ES-I3 (cell line): Measurements from ENCODE around the gene SLC35A2.
A peak's percentile ranks its signal among the peaks of the same experiment; 100 is the strongest.
"Not testable (repeated sequence)": the region's sequence is repeated elsewhere in the genome, so short reads cannot be mapped to it uniquely, and the experiment has no call there.

Source experiments
- H3K36me3 ChIP-seq: 2 replicates; pipeline ENCODE4 v1.6.1; 2013; ENCODE audit warnings: mild to moderate bottlenecking, low read length, control low read depth, moderate library complexity; ENCODE audit not compliant: insufficient read depth
- H3K4me1 ChIP-seq: 2 replicates; pipeline ENCODE4 v1.6.1; 2013; ENCODE audit warnings: mild to moderate bottlenecking, control low read depth, low read length; ENCODE audit not compliant: insufficient read depth
- H3K9ac ChIP-seq: 2 replicates; pipeline ENCODE4 v1.6.1; 2013; ENCODE audit warnings: low read depth, mild to moderate bottlenecking, low read length, moderate library complexity
- H3K9me3 ChIP-seq: 2 replicates; pipeline ENCODE4 v1.6.1; 2013; ENCODE audit warnings: mild to moderate bottlenecking, low read length, moderate library complexity; ENCODE audit not compliant: control insufficient read depth, insufficient read depth

SLC35A2 gene

DNA sequence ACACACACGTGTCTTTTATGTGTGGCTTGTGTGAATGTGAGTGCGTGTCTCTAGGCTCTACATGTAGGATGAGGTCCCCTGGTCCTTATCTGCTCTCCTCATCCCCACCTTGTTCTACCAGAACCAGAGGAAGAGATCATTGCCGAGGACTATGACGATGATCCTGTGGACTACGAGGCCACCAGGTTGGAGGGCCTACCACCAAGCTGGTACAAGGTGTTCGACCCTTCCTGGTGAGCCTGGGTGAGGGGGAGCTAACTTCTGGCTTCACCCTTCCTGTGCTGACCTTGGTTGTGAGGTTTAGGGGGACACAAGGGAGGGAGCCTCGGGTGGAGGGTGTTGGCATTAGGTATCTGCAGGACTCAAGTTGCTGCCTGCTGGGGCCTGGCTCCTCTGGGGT lies 10.4 kb downstream of the SLC35A2 start:
- no peak overlapping the region for H3K9ac ChIP-seq
- no peaks in the 10 kb centered on the region for H3K9me3 ChIP-seq
- peaks cover 16% of the 10 kb centered on the region for H3K36me3 ChIP-seq
- no peaks in the 10 kb centered on the region for H3K4me1 ChIP-seq

DNA sequence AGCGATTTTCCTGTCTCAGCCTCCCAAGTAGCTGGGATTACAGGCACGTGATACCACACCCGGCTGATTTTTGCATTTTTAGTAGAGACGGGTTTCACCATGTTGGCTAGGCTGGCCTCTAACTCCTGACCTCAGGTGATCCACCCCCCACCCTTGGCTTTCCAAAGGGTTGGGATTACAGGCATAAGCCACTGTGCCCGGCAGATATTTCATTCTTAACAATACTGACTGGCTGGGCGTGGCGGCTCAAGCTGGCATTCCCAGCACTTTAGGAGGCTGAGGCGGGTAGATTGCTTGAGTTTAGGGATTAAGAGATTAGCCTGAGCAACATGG lies 12.4 kb downstream of the SLC35A2 start:
- H3K36me3 ChIP-seq: peaks cover 15% of the 10 kb centered on the region
- H3K4me1 ChIP-seq: no peaks in the 10 kb centered on the region
- H3K9ac ChIP-seq: no peak overlapping the region
- H3K9me3 ChIP-seq: no peaks in the 10 kb centered on the region

DNA sequence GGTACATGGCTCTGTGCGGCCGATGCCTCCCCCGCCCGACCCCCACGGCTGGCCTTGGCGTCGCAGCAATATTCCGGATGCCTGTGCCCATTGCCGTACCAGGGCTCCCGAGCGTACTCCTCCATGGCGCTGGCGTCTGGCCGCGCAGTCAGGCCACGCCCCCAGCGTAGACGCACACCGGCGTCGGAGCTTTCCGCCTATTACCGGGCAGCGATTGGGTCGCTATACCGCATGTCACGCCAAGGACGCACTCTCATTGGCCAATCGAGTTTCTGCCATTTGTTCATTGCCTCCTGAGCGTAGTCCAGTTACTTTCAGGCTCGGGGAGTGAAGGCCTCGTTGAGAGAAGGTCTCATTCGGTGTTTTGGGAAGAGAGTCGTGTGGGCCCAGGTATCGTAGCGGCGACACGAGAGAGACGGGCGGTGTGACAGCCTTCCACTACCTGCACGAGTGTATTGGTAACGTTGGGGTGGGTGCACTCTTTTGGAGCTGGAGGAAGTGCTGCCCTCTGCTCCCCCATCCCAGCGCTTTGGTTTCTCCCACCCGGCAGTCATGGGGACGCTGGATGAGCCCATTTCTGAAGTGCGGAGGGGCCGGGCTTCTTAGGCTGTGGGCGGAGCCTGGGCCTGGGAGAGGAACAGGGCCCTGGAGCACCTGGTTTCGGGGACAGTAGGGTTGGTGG lies 13.7 kb downstream of the SLC35A2 start, which contains the start of the genes PQBP1 and TIMM17B:
PQBP1 (plus strand) TSS at position 306 of the 682 bp plus-strand sequence. CDS start 580 bp downstream, outside the sequence.
TIMM17B (minus strand) TSS at position 144 of the 682 bp plus-strand sequence; CDS start at position 125, 19 bp downstream.
- H3K36me3 ChIP-seq: peaks cover 5% of the 10 kb centered on the region; the same call in 1 of the 2 replicates

DNA sequence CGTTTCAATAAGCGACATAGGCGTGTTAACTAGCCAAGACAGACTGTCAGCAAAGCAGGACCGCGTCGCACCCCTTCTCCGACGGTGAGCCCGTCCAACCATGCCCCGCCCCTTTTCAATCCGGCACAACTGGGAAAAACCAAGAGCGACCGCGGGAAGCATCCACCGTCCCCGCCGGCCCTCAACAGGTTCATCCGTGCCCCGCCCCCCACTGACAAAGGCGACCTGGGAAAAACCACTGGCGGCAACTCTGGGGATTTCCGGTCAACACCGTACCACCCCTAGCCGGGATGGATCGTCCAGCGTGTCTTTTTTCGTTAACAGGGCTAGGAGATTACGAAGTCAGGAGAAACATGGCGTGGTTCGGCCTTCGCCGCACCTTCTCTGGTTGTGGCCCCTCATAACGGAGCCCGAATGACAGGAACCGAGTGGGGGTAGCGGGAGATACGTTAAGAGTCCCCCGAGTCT lies 14.3 kb downstream of the SLC35A2 start:
- peaks cover 5% of the 10 kb centered on the region; the same call in 1 of the 2 replicates for H3K36me3 ChIP-seq

More for the DNA sequence above, 13.7 kb downstream of the SLC35A2 start, which contains the start of the genes PQBP1 and TIMM17B:
- Histone ChIP-seq H3K4me1 (no peaks in the 10 kb centered on the region), H3K9ac (peak within 1 kb of the TSS; percentile 90), H3K9me3 (no peaks in the 10 kb centered on the region)

DNA sequence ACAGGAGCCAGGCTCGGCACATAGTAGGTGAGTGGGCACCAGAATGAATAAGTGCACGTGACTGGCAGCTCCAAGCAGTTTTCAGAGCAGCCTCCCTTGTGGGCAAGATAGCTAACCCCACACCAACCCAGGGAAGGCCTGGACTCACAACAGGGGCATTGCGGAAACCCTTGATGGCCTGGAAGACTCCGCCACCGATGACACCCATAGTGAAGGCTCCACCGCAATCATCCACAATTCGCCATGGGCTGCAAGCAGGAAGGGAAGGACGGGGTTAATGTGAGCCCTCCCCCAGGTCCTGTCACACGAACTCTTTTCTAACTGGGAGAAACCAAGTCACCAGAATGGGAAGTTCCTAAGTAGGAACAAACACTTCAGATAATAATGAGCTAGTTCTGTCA lies 14.8 kb downstream of the SLC35A2 start:
- Histone ChIP-seq H3K9me3 (no peaks in the 10 kb centered on the region), H3K4me1 (no peaks in the 10 kb centered on the region), H3K9ac (peak overlapping the region; percentile 90; the same call in 1 of the 2 replicates), H3K36me3 (peaks cover 5% of the 10 kb centered on the region; the same call in 1 of the 2 replicates)

More for the DNA sequence above, 14.3 kb downstream of the SLC35A2 start:
- H3K4me1 ChIP-seq: no peaks in the 10 kb centered on the region
- H3K9ac ChIP-seq: peak overlapping the region; percentile 90
- no peaks in the 10 kb centered on the region for H3K9me3 ChIP-seq

DNA sequence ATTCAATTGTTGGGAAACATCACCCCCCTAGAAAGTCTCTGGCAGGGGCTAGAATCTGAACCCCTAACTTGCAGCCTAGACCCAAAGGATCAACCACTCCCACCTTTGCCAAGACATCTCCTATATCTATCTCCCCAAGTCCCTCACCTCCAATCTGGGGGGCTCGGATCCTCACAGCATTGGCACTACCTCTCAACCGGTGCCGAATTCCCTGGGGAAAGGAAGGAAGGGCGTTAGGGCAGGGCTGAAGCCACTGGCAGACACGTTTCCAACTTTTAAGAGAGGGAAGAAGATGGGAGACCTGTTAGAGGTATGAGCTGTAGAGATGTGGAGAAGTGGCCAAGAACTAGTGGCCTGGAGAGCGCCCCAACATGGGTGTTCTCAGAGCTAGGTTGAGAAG lies 16.6 kb downstream of the SLC35A2 start:
- Histone ChIP-seq H3K9me3 (no peaks in the 10 kb centered on the region), H3K9ac (no peak overlapping the region), H3K36me3 (peaks cover 5% of the 10 kb centered on the region; the same call in 1 of the 2 replicates), H3K4me1 (0 out of 2 replicates have a peak, but pooled peaks cover 6% of the 10 kb centered on the region)

DNA sequence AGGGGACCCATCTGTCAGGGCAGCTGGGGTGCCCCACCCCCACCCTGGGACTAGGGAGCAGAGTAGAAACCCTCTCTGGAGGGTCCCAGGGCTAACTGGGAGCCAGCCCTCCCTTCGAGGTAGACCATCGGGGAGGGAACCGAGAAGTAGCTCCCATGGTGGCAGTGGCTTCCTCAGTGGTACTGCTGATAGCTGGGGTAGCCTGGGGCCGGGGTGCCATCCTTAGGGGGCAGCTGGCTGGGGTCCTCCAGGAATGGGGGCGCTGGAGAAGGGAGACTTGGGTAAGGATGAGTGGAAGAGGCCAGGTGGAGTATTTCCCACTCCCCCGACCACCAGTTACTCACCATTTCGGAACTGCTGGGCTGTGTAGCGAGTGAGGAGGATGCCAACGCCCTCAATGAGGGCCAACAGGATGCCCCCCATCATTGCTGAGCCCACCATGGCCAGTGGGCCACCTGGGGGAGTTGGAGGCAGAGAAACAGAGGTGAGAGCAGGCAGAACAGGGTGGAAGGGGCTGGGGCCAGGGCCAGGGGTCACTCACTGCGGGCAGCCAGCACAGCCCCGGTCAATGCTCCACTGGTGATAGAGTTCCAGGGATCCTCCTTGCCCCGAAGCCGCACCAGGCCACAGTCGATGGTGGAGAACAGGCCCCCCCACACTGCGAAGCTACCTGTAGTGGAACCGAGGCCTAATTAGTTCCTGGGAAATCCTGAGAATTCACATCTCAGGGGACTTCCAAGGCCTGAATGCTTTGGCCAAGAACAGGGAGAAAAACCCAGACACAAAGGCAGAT lies 17.7 kb downstream of the SLC35A2 start:
- no peak overlapping the region for H3K9ac ChIP-seq
- H3K36me3 ChIP-seq: no peaks in the 10 kb centered on the region; the same call in 1 of the 2 replicates
- H3K9me3 ChIP-seq: no peaks in the 10 kb centered on the region
- peaks cover 11% of the 10 kb centered on the region; the same call in 1 of the 2 replicates for H3K4me1 ChIP-seq

DNA sequence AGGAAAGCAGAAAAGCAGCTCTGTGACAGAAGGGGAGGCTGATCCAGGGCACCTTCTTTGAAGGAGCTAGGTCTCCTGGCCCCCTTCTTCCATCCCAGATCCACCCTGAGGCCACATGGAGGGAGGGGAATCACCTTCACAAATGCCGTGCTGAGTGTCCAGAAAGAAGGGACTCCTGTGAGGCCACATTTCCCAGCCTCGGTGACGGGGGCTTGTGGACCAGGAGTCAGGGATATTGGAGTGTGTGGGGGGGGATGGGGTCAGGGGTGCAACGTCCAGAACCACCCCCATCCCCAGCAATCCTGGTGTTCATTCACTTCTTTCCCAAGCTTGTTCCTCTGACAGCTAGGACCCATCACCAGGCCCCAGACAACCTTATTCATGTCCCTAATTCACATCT lies 18.6 kb downstream of the SLC35A2 start:
- peaks cover 11% of the 10 kb centered on the region; the same call in 1 of the 2 replicates for H3K4me1 ChIP-seq
- H3K9ac ChIP-seq: no peak overlapping the region
- H3K9me3 ChIP-seq: no peaks in the 10 kb centered on the region
- no peaks in the 10 kb centered on the region; the same call in 1 of the 2 replicates for H3K36me3 ChIP-seq

DNA sequence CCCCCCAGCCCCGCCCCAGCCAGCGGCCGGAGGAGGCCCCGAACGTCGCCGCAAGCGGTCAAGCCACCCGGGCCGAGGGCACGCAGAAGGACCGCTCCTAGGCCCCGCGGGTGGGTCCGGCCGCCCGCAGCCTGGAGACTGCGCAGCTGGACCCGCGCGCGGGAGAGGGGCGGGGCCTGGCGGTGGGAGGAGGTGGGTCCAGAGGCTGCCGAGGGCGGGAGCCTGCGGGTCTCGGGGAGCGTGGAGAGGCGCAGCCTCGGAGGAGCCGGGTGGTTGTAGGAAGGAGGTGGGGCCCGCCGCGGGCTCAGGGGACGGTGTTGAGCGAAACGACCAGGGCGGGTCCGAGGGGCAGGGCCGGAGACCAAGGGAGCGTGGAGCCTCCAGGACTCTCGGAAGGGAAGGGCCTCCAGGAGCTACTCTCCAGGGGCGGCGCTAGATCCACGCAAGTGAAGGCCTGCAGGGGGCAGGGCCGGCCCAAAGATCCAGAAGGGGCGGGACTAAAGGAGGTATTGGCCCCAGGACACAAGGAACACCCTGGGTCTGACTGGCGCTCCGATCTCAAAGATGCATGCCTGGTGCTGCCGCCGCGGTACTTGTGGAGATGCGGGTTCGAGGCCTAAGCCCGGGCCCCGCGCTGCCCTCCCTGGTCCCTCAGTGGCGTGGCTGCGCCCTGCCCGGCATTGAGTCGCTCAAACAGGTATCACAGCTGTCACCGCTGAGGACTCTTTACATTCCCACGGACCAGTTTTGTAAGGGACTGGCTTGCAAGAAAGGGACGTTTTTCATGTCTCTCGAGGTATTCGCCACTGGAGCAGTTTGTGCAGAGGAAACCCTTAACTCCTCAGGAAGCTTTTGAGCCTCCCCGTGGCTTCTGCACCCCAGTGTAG lies 19.8 kb downstream of the SLC35A2 start:
- Histone ChIP-seq H3K9me3 (no peaks in the 10 kb centered on the region), H3K4me1 (peaks cover 11% of the 10 kb centered on the region; the same call in 1 of the 2 replicates), H3K9ac (peak overlapping the region; percentile 51), H3K36me3 (no peaks in the 10 kb centered on the region; the same call in 1 of the 2 replicates)

DNA sequence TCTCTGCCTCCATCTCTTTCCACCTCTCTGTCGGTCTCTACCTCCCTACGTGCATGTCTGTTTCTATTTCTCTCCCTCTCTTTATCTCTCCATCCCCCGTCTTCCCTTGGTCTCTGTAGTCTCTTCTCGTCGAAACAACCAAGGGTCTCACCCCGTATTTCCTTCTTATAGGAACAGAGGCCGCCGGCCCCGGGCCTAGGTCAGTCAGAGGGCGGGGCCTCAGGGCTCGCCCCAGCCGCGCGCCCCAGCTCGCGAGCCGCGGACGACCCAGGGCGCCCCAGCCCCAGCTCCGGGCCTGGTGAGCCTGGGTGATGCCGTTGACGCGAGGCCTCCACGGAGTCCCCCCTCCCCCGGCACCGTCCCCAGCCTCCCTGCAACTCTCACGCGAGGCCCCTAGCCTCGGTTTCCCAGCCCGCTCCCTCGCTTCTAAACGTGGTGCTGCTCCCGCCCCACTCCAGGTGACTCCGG lies 20.5 kb downstream of the SLC35A2 start:
- peaks cover 11% of the 10 kb centered on the region; the same call in 1 of the 2 replicates for H3K4me1 ChIP-seq
- H3K36me3 ChIP-seq: no peaks in the 10 kb centered on the region; the same call in 1 of the 2 replicates
- peak overlapping the region; percentile 51 for H3K9ac ChIP-seq
- H3K9me3 ChIP-seq: no peaks in the 10 kb centered on the region

DNA sequence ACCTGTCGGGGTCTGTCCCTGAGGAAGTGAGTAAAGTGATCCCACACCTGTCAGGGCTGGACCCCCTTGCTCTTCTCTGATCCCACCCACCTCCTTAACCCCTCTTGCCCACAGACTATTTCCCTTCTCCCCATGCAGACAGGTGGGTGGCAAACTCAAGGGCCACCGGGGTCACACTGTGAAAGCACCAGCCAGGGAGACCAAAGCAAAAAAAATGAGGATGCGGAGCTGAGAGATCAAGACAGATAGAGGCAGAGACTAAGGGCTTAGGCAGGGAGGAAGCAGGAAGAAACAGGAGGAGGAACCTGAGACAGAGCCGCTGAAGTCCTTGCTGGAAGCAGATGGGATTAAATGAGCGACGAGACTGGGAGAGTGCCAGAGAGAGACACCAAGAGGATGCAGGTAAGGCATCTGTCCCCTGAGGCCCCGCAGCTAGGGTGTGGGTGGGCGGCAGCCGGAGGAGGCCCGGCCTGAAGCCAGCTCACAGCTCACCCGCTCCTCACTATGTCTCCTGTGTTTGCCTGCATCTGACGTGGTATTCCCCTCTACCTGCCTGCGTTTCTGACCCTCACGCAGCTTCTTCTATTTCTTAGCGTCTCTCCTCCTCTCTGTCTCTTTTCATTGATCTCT lies 21.0 kb downstream of the SLC35A2 start:
- peak overlapping the region; percentile 51; the same call in 1 of the 2 replicates for H3K9ac ChIP-seq
- no peaks in the 10 kb centered on the region; the same call in 1 of the 2 replicates for H3K36me3 ChIP-seq
- H3K9me3 ChIP-seq: no peaks in the 10 kb centered on the region
- H3K4me1 ChIP-seq: peaks cover 11% of the 10 kb centered on the region; the same call in 1 of the 2 replicates

DNA sequence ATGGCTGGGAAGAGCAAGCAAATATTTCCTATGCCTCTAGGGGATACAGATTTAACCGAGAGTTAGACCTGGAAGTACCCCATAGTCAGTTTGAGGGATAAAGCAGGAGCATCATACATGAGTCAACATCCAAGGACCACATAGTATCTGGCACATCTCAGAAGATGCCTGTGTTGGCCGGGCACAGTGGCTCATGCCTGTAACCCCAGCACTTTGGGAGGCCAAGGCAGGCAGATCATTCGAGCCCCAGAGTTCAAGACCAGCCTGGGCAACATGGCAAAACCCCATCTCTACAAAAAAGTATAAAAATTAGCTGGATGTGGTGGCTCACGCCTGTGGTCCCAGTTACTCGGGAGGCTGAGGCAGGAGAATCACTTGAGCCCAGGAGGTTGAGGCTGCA lies 24.9 kb downstream of the SLC35A2 start:
- not testable (repeated sequence) for H3K9ac ChIP-seq, H3K36me3 ChIP-seq, H3K9me3 ChIP-seq
- H3K4me1 ChIP-seq: peaks cover 11% of the 10 kb centered on the region; the same call in 1 of the 2 replicates

DNA sequence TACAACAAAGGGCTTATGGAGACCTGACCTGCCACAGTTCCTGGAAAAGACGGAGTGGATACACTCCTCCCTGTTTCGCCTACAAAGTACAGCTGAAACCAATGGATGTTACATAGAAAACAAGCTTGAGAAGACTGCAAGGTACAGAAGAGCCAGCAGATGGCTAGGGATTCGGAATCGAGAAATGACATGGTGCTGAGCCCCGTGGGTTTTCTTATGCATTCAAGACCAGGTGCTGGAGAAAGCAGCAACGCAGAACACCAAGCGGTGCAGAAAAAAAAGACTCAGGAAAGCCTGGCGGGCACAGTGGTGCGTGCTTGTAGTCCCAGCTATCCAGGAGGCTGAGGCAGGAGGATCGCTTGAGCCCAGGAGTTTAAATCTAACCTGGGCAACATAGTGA lies 27.7 kb downstream of the SLC35A2 start:
- no peak overlapping the region for H3K9ac ChIP-seq
- H3K9me3 ChIP-seq: no peaks in the 10 kb centered on the region
- no peaks in the 10 kb centered on the region for H3K4me1 ChIP-seq
- H3K36me3 ChIP-seq: no peaks in the 10 kb centered on the region
